ENCODE results near the gene UBE2U.
"Not testable (repeated sequence)": the region's sequence is repeated elsewhere in the genome, so short reads cannot be mapped to it uniquely, and the experiment has no call there.

The UBE2U gene

DNA sequence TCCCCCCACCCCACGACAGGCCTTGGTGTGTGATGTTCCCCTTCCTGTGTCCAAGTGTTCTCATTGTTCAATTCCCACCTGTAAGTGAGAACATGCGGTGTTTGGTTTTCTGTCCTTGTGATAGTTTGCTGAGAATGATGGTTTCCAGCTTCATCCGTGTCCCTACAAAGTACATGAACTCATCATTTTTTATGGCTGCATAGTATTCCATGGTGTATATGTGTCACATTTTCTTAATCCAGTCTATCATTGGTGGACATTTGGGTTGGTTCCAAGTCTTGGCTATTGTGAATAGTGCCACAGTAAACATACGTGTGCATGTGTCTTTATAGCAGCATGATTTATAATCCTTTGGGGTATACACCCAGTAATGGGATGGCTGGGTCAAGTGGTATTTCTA lies 36.1 kb downstream of the UBE2U start:
- DNase-seq (ENCODE audit: low read depth in 2 of 2), result not testable (repeated sequence)

DNA sequence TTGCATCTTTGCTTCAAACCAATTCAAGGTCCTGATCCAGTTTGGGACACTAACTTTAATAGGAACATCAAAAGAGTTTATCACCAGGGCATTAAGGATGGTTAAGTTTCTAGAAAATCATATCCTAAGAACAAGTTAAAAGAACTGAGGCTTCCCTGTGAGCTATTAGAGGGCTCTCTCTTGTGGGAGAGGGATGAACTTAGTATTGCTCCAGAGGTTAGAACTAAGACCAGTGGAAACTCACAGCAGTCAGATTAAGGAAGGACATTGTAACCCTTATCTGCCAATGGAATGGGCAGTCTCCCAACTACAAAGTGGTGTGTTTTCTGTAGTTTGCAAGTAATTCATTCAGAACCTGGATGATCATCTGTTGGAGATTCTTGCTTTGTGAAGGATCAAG lies 36.8 kb downstream of the UBE2U start:
- no peak for DNase-seq (ENCODE audit: low read depth in 2 of 2)

DNA sequence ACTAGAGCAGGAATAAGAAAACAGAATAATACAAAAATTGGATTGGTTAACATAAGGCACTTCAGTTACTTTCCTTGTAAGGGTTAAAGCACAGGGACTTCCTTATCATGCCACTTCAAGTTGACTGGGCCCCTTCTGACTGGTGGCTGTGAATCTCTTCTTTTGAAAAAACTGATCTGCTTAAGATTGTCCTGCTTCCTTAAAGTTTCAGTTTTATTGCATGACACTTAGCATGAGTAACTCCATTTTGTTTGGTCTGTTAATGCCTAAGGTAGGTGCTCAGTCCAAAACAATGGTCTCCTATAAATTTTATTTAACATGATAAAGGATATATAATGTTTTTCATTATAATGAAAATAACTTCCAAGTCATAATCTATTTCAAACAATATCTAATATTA lies 37.6 kb downstream of the UBE2U start:
- no peak for DNase-seq (ENCODE audit: low read depth in 2 of 2)

DNA sequence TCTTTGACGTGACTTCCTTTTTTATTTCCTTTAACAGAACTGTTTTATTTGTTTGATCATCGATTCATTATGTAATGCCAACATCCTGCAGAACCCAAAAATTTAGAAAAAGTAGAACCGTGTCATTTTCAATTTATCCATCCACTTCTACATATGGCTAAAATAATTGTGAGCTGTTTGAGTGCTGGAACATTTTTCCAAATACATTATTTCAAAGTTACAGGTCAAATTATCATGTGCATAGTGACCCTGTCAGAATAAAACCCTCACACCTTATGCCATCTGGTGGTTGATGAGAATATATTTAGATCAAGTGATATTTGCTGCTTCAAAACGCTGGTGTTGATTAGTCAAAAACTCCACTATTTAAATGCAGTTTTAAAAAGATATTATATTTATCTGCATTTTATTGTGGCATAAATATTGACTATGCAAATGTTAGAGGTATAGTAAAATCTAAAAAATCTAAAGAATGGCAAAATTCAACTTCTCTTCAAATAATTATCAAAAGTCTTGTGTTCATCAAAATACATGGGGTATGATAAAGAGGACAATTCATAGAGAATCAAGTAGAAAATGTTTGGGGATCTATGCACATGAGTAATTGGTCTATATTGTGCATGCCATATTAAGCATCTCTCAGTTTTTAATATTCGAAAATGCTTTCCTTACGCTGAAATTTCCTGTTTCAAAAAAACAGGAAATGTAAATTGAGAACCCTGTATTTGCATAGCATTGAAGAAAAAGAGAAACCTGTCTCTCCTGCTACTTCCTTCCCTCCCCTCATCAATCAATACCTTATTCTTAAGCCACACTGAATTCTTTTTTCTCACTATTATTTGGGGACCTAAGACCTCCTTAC lies 39.7 kb downstream of the UBE2U start:
- no peak for DNase-seq (ENCODE audit: low read depth in 2 of 2)

DNA sequence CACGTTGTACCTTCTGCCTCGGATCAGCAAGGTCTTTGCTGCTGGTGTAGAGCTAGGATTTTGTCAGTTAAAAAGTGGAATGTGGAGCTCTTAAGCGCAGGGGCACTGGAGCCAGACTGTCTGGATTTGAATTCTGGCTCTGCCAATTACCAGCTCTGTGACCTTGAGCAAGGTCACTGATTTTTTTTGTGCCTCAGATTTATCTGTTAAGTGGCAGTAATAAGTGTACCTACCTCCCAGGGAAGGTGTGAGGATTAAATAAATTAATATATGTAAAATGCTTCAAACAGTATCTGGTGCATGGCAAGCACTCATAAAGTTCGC lies 40.3 kb downstream of the UBE2U start:
- DNase-seq (ENCODE audit: low read depth in 2 of 2), result no peak

DNA sequence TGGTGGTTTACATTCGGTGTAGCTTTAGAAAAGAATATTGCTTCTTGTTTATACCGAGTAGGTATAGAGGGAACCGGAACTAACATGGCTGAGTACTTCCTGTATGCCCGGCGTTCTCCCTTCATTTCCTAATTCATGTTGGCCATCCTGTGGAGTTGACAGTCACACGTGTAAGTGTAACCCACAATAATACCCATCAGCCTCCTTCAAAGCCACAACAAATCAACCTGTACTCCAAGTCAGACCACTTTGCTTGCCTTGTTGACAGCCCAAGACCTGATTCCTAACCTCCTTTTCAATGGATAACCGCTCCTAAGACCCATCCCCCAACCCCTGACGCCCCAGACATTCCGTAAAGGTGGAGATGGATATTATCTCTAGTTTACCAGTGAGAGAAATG lies 42.1 kb downstream of the UBE2U start:
- DNase-seq (ENCODE audit: low read depth in 2 of 2), result no peak

DNA sequence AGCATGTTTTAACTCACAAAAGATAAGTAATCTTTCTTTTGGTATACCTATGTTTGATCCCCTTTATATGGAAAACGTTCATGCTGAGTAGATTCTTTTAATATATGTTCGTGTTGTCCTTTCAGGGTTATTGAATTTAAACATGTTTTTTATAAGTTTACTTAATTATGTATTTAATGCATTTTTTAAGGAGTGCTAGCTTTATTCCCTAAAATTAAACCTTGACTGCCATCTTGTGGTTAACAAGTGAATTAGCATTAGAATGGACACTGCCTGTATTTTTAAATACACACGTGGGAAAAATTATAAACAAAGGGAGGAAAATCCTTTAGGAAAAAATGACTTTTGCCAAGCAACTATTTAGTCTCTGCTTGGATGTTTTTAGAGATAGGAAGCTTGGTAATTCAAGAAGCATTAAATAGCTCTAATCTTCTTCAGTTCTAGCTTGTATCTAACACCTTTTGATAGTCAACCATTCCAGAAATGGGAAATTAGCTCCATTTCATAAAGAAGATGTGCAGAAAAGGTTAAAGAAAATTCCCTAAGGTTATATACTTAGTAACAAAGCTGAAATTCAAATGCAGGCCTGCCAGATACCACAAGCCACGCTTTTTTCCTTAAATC lies 43.0 kb downstream of the UBE2U start:
- no peak for DNase-seq (ENCODE audit: low read depth in 2 of 2)

DNA sequence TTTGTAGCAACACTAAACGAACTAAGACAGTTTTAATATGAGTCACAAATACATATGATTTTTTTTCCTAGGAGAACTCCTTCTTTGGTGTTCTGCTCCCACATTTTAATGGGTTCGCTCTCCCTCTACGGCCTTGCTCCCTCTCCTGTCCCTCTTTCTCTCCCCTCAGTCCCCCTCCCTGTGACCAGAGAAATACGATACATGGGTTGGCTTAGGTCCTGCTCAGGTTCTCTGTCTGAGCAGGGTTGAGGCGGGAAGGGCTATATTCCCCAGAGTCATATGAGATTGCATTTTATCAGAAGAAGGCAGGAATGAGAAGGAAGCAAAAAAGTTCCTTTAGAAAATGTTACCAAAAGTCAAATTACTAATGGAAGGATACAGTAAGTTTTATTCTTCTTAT lies 44.6 kb downstream of the UBE2U start:
- DNase-seq (ENCODE audit: low read depth in 2 of 2), result no peak

DNA sequence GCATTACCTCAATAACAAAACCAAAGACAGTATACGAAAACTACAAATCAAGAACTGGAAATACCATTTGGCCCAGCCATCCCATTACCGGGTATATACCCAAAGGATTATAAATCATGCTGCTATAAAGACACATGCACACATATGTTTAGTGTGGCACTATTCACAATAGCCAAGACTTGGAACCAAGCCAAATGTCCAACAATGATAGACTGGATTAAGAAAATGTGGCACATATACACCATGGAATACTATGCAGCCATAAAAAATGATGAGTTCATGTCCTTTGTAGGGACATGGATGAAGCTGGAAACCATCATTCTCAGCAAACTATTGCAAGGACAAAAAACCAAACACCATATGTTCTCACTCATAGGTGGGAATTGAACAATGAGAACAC lies 47.0 kb downstream of the UBE2U start:
- not testable (repeated sequence) for DNase-seq (ENCODE audit: low read depth in 2 of 2)

DNA sequence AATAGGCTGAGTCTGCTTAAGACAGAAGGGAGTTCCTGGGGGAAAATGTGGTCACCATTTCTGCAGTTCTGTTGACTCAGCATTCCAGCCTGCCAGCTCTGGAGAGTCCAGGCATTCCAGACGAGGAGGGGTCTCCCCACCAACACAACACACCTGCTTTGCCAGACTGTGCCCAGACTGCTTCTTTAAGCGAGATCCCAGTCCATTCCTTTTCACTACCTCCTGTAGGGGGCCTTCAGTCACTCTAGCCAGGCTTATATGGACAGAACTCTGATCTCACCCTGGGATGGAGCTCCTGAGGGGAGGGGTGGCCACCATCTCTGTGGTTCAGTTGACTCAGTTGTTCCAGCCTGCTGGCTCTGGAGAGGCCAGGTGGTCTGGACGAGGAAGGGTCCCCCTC lies 48.5 kb downstream of the UBE2U start:
- no peak for DNase-seq (ENCODE audit: low read depth in 2 of 2)

DNA sequence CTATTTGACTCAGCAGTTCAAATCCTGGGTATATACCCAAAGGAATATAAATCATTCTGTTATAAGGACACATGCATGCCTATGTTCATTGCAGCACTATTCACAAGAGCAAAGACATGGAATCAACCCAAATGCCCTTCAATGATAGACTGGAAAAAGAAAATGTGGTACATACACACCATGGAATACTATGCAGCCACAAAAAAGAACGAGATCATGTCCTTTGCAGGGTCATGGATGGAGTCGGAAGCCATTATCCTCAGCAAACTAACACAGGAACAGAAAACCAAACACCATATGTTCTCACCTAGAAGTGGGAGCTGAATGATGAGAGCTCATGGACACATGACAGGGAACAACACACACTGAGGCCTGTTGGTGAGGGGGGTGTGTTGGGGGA lies 53.8 kb downstream of the UBE2U start:
- DNase-seq (ENCODE audit: low read depth in 2 of 2), result not testable (repeated sequence)

DNA sequence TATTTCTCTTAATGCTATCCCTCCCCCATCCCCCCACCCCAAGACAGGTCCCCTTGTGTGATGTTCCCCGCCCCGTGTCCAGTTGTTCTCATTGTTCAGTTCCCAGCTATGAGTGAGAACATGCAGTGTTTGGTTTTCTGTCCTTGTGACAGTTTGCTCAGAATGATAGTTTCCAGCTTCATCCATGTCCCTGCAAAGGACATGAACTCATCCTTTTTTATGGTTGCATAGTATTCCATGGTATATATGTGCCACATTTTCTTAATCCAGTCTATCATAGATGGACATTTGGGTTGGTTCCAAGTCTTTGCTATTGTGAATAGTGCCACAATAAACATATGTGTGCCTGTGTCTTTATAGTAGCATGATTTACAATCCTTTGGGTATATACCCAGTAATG lies 55.0 kb downstream of the UBE2U start:
- DNase-seq (ENCODE audit: low read depth in 2 of 2), result not testable (repeated sequence)

DNA sequence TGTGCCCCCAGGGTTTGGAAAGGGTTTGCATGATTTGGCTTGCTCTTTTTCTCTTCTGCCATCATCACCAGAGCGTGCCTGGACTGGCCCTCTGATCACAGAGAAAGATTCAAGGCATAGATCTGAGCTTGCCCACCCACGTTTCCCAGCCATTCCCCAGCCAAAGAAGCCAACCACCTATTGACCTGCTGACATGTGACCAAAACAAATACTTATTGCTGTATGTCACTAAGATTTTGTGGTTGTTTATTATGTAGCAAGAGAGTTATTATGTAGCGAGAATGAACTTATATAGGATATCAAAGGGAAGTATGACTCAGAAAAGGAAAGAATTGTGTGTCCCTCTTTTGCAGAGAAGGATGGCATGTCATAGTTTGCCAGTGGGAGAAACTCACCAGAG lies 59.9 kb downstream of the UBE2U start:
- DNase-seq (ENCODE audit: low read depth in 2 of 2), result no peak

DNA sequence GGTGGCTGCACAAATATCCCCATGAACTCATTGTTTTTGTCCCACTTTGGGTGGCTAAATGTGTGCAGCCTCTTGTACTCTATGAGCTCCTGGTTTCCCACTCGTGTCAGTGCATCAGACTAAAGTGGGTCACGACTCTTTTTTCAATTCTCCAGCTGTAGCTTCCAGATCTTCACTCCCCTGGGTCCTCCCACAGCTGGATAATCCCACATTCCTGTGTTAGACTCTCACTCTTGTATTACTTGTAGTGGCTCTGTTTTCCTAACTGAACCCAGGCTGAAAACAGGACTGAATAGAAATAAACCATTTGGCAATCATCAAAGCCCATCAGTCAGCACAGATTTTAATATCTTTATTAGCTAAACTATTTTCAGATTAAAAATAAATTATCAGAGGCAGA lies 60.4 kb downstream of the UBE2U start:
- no peak for DNase-seq (ENCODE audit: low read depth in 2 of 2)

DNA sequence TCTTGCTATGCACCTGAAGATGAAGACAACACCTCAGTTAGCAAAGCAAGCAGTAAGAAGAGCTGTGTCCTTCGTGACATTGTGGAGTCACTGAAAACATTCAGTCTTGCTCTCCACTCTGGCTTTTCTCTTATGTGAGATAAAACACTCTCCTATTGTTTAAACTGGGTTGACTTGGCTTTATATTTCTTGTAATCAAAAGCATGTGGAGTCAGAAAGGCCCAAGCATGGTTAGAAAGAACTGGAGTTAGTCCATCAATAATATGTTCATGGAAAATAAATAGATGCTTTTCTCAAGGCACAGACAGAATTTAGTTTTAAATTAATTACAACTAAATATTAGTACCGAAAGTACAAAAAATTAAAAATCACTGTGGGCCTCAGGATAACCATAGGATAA lies 61.7 kb downstream of the UBE2U start:
- no peak for DNase-seq (ENCODE audit: low read depth in 2 of 2)

DNA sequence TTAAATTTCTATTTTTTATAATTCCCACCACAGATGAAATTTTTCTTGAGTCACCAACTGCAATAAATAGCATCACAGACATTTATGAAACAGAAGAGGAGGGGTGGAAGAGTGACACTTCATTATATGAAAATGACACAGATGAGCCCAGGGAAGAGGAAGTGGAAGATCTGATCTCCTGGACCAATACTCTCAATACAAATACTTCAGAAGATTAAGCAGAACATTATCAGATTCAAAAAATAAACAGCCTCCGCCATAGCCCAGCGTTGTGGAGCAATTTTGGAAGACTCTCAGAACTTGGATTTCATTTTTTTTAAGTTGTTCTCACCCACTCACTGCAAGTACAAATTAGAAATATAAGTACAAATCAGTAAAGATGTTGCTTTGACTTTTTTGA lies 63.6 kb downstream of the UBE2U start:
- DNase-seq (ENCODE audit: low read depth in 2 of 2), result no peak

DNA sequence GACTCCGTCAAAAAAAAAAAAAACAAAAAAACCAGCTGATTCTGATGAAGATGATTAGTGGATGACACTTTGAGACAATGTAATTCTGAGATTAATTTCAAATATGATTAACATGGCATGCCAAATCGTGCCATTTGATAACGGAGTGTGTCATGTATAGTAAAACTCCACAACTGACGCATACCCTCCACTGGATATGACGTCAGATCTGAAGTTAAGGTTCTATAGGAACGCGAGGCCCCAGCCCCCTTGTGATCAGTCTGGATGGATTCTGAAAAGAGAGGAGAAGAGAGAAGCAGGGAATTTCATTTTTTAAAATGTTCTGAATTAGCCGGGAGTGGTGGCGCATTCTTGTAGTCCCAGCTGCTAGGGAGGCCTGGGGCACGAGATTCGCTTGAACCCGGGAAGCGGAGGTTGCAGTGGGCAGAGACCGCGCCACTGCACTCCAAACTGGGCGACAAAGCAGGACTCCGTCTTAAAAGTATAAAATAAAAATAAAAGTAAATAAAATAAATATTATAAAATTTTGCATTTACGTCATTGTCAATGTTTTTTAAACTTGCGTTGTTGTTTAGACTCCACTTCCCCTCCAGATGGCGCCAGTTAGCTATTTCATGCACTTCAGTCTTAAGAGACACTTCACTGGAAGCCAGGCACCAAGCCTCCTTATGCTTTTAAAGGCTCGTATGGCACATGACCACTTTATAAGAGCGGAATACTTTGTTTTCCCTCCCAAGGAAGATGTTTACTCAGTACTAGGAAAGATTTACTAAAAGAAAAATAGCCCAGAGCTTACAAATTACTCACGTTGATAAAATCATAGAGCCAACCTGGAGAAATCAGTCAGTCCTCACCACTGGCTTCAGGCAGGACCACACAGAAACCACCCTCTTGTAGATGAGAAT lies 65.5 kb downstream of the UBE2U start:
- DNase-seq (ENCODE audit: low read depth in 2 of 2), result peak; percentile 8 to 36

DNA sequence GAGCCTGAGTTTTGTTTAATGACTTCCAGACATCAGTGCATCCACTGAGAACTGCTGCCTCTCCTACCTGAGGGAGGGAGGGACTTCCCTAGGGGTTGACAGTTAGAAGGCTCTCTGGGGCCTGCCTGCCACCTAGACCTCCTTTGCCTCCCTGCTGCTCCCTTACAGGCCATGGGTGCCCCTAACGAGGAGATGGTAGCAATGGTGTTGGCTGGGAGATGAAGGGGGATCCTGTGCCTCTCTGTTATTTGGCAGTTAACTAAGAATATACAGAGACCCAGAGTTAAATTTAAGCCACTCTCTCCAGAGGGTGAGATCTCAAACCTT lies 66.1 kb downstream of the UBE2U start:
- DNase-seq (ENCODE audit: low read depth in 2 of 2), result no peak

DNA sequence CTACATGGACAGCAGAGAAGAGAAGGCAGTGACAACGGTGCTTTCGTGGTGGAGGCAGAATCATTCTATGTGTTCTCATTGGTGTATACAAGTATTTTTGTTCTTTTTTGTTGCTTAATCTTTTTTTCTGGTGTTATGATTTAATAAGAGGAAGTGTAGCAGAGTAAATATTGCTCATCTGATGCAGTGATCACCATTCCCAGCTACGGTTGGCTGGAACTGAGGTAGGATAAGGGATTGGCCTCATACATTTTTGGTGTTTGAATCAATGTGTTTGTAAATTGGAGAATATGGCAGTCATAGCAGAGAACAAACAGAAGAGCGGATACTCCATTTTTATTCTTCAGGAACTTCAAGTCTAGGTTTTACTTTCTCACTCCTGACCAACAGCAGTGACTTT lies 76.6 kb downstream of the UBE2U start:
- no peak for DNase-seq (ENCODE audit: low read depth in 2 of 2)

DNA sequence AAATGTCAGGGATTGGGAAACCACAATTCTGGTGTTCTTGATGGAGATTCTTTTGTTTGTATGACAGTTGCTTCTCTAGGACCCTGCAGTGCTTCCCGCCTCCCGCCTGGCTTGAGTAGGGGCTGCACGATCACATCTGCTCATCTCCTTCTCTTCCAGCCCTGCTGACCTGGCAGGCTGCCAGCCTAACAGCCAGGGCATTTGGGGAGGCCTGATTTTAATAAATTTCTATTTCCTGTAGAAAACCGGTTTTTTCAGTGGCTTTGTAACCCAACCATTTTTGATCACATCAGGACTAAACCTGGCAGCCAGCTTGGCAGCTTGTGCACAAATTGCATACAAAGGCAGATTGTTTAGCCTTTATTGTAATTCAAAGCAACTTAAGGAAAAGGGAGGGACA lies 78.9 kb downstream of the UBE2U start:
- DNase-seq (ENCODE audit: low read depth in 2 of 2), result no peak

DNA sequence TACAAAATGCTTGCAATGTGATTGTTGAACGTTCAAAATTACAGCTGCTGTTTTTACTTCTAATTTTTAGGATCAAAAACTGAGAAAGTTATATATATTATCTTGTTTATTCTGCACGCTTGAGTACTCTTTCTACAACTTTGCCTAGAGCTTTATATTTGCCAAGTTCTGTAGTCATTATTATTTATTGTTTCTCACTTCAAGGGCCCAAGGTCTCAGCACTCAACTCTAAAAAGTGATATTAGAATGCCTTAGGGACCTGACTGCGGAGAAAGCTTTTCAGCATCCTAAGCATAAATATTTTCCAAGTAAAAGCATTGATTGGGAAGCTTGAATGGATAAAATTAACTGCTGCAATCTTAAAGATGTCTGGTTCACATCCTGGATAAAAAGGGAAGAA lies 83.6 kb downstream of the UBE2U start:
- no peak for DNase-seq (ENCODE audit: low read depth in 2 of 2)

DNA sequence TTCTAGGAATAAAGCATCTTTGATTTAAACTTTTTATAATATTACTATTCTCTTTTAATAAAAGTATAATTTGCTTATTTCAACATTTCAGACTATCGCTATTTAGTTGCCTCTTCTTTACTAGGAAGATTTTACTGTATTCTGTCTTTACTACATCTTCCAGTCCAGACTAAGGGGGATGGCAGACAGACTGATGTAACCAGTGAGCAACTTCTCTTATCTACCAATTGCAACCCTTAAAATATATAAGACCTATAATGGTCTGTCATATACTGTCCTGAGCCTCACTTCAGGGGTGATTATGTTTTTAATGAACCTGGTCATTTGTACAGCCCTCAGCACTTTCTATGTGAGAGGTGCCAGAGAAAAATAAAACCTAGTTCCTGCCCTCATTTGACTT lies 87.0 kb downstream of the UBE2U start:
- no peak for DNase-seq (ENCODE audit: low read depth in 2 of 2)

DNA sequence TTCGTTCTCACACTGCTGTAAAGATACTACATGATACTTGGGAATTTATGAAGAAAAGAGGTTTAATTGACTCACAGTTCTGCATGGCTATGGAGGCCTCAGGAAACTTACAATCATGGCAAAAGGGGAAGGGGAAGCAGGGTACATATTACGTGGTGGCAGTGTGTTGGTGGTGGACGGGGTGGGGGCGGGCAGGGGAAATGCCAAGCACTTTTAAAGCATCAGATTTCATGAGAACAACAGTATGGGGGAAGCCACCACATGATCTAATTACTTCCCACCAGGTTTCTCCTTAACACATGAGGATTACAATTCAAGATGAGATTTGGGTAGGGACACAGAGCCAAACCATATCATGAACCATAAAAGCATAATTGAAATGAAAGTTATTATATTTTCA lies 88.5 kb downstream of the UBE2U start:
- no peak for DNase-seq (ENCODE audit: low read depth in 2 of 2)

All from stimulated activated CD8-positive, alpha-beta memory T cell treated with anti-CD3 and anti-CD28 coated beads, Interleukin-2, amount 100 ng/mL, for 1 hour (primary cell).